PFSK-1 (cell line): Measurements from ENCODE around the gene MELK.

Source experiments
- FOXP2 ChIP-seq: optimal IDR thresholded peaks from 2 replicates; pipeline ENCODE3; 2011; ENCODE audit warnings: borderline replicate concordance, control low read depth, inconsistent platforms; ENCODE audit not compliant: insufficient read depth; ENCODE audit errors: extremely low read length, extremely low read depth
- POLR2AphosphoS5 ChIP-seq: IDR thresholded peaks from 2 replicates; pipeline ENCODE4 v1.6.1; 2012; ENCODE audit warnings: low read depth, mild to moderate bottlenecking, control low read depth, low read length, moderate library complexity
- SIN3A ChIP-seq: IDR thresholded peaks from 2 replicates; pipeline ENCODE4 v1.6.1; 2012; ENCODE audit warnings: mild to moderate bottlenecking, low read length, moderate library complexity, borderline replicate concordance; ENCODE audit not compliant: insufficient read depth
- TAF1 ChIP-seq: IDR thresholded peaks from 2 replicates; pipeline ENCODE4 v1.6.1; 2012; ENCODE audit warnings: low read length, control low read depth, borderline replicate concordance; ENCODE audit not compliant: insufficient read depth
- TF ChIP-seq, protein P1 (sequence below), 2 experiments: IDR thresholded peaks; 2 replicates each; pipeline versions ENCODE4 v1.6.1 to v1.8.0; 2011 to 2012; ENCODE audit warnings: low read depth in 2 of 2, low read length in 2 of 2, control low read depth in 1 of 2, inconsistent platforms in 1 of 2, mild to moderate bottlenecking in 1 of 2, moderate library complexity in 1 of 2; ENCODE audit not compliant: insufficient read depth in 1 of 2

GRCh38 chr9:36571333-36571732, 1.4 kb upstream of the MELK start:
- TF ChIP-seq, protein P1, sequence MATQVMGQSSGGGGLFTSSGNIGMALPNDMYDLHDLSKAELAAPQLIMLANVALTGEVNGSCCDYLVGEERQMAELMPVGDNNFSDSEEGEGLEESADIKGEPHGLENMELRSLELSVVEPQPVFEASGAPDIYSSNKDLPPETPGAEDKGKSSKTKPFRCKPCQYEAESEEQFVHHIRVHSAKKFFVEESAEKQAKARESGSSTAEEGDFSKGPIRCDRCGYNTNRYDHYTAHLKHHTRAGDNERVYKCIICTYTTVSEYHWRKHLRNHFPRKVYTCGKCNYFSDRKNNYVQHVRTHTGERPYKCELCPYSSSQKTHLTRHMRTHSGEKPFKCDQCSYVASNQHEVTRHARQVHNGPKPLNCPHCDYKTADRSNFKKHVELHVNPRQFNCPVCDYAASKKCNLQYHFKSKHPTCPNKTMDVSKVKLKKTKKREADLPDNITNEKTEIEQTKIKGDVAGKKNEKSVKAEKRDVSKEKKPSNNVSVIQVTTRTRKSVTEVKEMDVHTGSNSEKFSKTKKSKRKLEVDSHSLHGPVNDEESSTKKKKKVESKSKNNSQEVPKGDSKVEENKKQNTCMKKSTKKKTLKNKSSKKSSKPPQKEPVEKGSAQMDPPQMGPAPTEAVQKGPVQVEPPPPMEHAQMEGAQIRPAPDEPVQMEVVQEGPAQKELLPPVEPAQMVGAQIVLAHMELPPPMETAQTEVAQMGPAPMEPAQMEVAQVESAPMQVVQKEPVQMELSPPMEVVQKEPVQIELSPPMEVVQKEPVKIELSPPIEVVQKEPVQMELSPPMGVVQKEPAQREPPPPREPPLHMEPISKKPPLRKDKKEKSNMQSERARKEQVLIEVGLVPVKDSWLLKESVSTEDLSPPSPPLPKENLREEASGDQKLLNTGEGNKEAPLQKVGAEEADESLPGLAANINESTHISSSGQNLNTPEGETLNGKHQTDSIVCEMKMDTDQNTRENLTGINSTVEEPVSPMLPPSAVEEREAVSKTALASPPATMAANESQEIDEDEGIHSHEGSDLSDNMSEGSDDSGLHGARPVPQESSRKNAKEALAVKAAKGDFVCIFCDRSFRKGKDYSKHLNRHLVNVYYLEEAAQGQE (IDR thresholded peaks at IDR 0.05; ENCODE audit: insufficient read depth in 1 of 2, low read depth in 2 of 2, low read length in 2 of 2) = no peak
- TF ChIP-seq POLR2AphosphoS5 = no peak
- no peak for TF ChIP-seq SIN3A
- TF ChIP-seq TAF1 = no peak
- TF ChIP-seq FOXP2 = no peak
